Activated B cell treated with CpG ODN at 0.5 μM for 24 hours (primary cell): ENCODE data around the gene TNIP2. TPM values are rescaled to one million over a fixed set of nuclear protein-coding genes. Genes with fewer than 3 reads are reported as not detected.
"Not testable (repeated sequence)": the region's sequence is repeated elsewhere in the genome, so short reads cannot be mapped to it uniquely, and the experiment has no call there.

Experiments used
- ATAC-seq: fragments of 200-7000 bp; cut with Tn5 transposase; one replicate; pipeline ENCODE4 v1.10.0; 2021; ENCODE audit warnings: low read depth, mild to moderate bottlenecking, moderate library complexity
- CTCF ChIA-PET: fragments of 350-600 bp; sonication (Branson Sonifier 250); formaldehyde crosslinking; loops from one replicate; lab custom pipeline; 2021; ENCODE audit warnings: antibody characterized with exemption; lab: Charles Lee
- POLR2A ChIA-PET: fragments of 350-600 bp; sonication (Branson Sonifier 250); formaldehyde crosslinking; loops from one replicate; lab custom pipeline; 2021; ENCODE audit warnings: antibody characterized with exemption; lab: Charles Lee
- DNase-seq: peaks from one replicate; pipeline ENCODE4 v3.0.0; 2022
- H3K27ac Mint-ChIP-seq: one replicate; pipeline ENCODE4 v1.8.0; 2020; ENCODE audit warnings: mixed read lengths
- H3K27me3 Mint-ChIP-seq: one replicate; pipeline ENCODE4 v1.8.0; 2021; ENCODE audit warnings: mixed read lengths
- H3K36me3 Mint-ChIP-seq: one replicate; pipeline ENCODE4 v1.8.0; 2021; ENCODE audit warnings: low read depth, mixed read lengths
- H3K4me1 Mint-ChIP-seq: one replicate; pipeline ENCODE4 v1.8.0; 2021; ENCODE audit warnings: mixed read lengths
- H3K4me3 Mint-ChIP-seq: one replicate; pipeline ENCODE4 v1.8.0; 2020; ENCODE audit warnings: mild to moderate bottlenecking, mixed read lengths
- H3K9me3 Mint-ChIP-seq: one replicate; pipeline ENCODE4 v1.8.0; 2020; ENCODE audit warnings: mixed read lengths
- intact Hi-C: fragments of 100-400 bp; cut with micrococcal nuclease; formaldehyde crosslinking; loops from one replicate; pipeline ENCODE4 v1.15.1; 2024
- total RNA-seq: library from RNA; stranded (reverse); gene quantifications from 2 replicates; pipeline ENCODE4 v1.2.3, GENCODE V29; 2022
- TF ChIP-seq, protein P1 (sequence below): fragments of 200-600 bp; IDR thresholded peaks from one replicate; pipeline ENCODE4 v1.8.0; 2022; ENCODE audit warnings: antibody characterized with exemption, mild to moderate bottlenecking

Gene TNIP2
- total RNA-seq, 1 donor from 2014 or later = 83.2 TPM

- Mint-ChIP-seq H3K9me3 (no peaks in the 10 kb centered on the region), H3K36me3 (no peaks in the 10 kb centered on the region), H3K4me1 (peaks cover 21% of the 10 kb centered on the region), H3K27ac (no peak overlapping the region), H3K4me3 (no peak overlapping the region), H3K27me3 (no peaks in the 10 kb centered on the region)
- POLR2A ChIA-PET = no interaction called here
- CTCF ChIA-PET = no interaction called here
- no peak for ATAC-seq
- no peak for DNase-seq
- TF ChIP-seq, protein P1, sequence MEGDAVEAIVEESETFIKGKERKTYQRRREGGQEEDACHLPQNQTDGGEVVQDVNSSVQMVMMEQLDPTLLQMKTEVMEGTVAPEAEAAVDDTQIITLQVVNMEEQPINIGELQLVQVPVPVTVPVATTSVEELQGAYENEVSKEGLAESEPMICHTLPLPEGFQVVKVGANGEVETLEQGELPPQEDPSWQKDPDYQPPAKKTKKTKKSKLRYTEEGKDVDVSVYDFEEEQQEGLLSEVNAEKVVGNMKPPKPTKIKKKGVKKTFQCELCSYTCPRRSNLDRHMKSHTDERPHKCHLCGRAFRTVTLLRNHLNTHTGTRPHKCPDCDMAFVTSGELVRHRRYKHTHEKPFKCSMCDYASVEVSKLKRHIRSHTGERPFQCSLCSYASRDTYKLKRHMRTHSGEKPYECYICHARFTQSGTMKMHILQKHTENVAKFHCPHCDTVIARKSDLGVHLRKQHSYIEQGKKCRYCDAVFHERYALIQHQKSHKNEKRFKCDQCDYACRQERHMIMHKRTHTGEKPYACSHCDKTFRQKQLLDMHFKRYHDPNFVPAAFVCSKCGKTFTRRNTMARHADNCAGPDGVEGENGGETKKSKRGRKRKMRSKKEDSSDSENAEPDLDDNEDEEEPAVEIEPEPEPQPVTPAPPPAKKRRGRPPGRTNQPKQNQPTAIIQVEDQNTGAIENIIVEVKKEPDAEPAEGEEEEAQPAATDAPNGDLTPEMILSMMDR = no peak
- intact Hi-C loops = no loop called here
Measured at GRCh38 chr4:2768124-2768523, 12.0 kb upstream of the TNIP2 start.

DNA sequence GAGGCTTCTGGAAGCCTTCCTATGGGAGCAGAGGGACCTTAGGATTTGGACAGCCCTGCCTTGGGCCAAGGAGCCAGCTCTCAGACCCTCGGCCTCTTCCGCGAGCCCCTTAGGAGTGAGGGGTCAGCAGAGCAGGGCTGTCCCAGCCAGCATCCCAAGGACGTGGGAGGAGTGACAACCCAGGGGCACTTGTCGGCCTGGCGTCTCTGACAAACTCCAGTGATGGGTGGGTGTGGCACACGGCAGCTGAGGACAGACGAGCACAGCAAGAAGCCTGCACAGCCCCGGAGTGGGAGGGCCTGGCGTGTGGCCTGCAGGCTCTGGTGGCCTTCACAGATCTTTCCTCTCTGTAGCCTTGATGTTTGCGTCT lies 11.6 kb upstream of the TNIP2 start:
- TF ChIP-seq, protein P1 = no peak
- Mint-ChIP-seq H3K27ac (no peak overlapping the region), H3K36me3 (no peaks in the 10 kb centered on the region), H3K27me3 (no peaks in the 10 kb centered on the region), H3K4me1 (peaks cover 21% of the 10 kb centered on the region), H3K9me3 (no peaks in the 10 kb centered on the region), H3K4me3 (no peak overlapping the region)
- ChIA-PET CTCF (interaction anchor here (1.1 kb wide), 1 partner anchor 13 kb away, joined by 3 read pairs; no protein-coding TSS in a partner anchor), POLR2A (no interaction called here)
- ATAC-seq (no peak), DNase-seq (no peak)
- intact Hi-C loops = no loop called here

DNA sequence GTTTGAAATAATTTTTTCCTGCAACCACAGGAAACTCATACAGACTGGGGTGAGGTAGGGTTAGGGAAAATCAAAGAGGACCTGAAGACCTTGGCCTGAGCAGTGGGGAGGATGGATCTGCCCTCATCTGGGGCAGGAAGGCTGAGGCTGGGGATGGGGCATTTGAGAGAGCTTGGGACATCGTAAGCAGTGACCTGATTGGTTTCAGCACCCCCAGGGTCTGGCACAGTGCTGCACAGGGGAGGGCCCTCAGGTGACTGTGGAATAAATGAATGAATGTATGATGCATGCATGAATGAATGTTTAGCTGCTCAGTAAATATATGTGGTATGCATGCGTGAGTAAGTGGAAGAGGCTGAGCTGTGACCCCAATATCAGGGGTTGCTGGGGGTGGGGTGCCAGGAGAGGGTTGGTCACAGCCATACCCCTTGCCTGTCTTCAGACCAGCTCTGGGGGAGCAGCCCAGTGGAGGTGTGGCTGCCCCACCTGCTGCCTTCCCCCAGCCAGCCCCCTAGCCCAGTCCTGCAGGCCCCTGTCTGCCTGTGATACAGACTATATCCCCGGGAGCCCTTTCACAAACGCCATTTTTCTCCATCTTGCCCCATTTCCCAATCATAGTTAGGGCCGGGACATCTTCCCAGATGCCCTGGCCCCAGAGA lies 11.0 kb upstream of the TNIP2 start:
- TF ChIP-seq, protein P1 = no peak
- ChIA-PET CTCF (interaction anchor here (1.1 kb wide), 1 partner anchor 14 kb away, joined by 3 read pairs; no protein-coding TSS in a partner anchor), POLR2A (interaction anchor here (1.5 kb wide), 1 partner anchor 20 kb away, joined by 4 read pairs; no protein-coding TSS in a partner anchor)
- no peaks in the 10 kb centered on the region for H3K36me3 Mint-ChIP-seq
- no peaks in the 10 kb centered on the region for H3K27me3 Mint-ChIP-seq
- peaks cover 23% of the 10 kb centered on the region for H3K4me1 Mint-ChIP-seq
- no peak overlapping the region for H3K27ac Mint-ChIP-seq
- no peak for ATAC-seq
- H3K9me3 Mint-ChIP-seq = no peaks in the 10 kb centered on the region
- H3K4me3 Mint-ChIP-seq = no peak overlapping the region
- DNase-seq = no peak
- intact Hi-C loops = no loop called here

DNA sequence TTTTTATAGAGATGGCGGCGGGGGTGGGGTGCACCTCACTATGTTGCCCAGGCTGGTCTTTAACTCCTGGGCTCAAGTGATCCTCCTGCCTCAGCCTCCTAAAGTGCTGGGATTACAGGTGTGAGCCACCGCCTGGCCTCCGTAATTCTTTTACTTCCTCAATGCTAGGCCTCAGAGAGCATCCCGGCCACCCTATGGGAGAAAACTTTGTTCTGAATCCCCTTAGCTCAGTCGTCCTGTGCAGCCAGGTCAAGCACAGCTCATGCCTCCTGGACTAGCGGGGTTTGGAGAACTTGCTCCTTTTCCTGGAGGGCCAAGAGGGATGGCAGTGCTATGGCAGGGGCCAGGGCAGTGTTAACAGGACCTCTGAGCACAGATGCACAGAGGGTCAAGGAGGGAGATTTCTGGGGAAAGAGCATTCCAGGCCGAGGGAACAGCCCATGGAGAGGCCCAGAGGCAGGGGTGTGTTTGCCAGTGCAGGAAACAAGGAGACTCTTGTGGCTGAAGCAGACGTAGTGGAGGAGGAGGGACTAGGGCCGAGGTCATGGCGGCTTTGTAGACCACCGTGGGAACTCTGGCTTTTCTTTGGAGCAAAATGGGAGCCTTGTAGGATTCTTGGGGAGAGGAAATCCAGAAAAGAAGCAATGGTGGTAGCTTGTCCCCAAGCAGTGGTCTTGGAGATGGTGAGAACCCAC lies 9.8 kb upstream of the TNIP2 start:
- Mint-ChIP-seq H3K4me3 (no peak overlapping the region), H3K27ac (peak overlapping the region; percentile 19), H3K27me3 (no peaks in the 10 kb centered on the region), H3K9me3 (no peaks in the 10 kb centered on the region), H3K36me3 (no peaks in the 10 kb centered on the region), H3K4me1 (peaks cover 18% of the 10 kb centered on the region)
- ATAC-seq (no peak), DNase-seq (no peak)
- POLR2A ChIA-PET = interaction anchor here (1.0 to 3.6 kb wide), 4 partner anchors 19 to 86 kb away, joined by 3 to 17 read pairs (median 4); no protein-coding TSS in a partner anchor
- TF ChIP-seq, protein P1 = no peak
- intact Hi-C loops = loop anchor here (2.0 kb wide), 2 partner anchors 21 to 271 kb away; no protein-coding TSS in a partner anchor
- CTCF ChIA-PET = interaction anchor here (0.6 to 1.0 kb wide), 2 partner anchors 13 to 127 kb away, joined by 3 to 6 read pairs; no protein-coding TSS in a partner anchor

GRCh38 chr4:2763511-2763967 lies 7.4 kb upstream of the TNIP2 start:
- no peaks in the 10 kb centered on the region for H3K27me3 Mint-ChIP-seq
- H3K4me3 Mint-ChIP-seq = peak overlapping the region; percentile 84
- TF ChIP-seq, protein P1 = no peak
- ChIA-PET POLR2A (interaction anchor here (0.7 to 3.6 kb wide), 11 partner anchors 18 to 199 kb away, joined by 3 to 17 read pairs (median 4); partner anchors contain the start of genes GRK4, NOP14 and SH3BP2), CTCF (interaction anchor here (0.6 to 2.0 kb wide), 14 partner anchors 17 to 199 kb away, joined by 3 to 8 read pairs (median 3); no protein-coding TSS in a partner anchor)
- ATAC-seq (no peak), DNase-seq (no peak)
- peaks cover 16% of the 10 kb centered on the region for H3K4me1 Mint-ChIP-seq
- intact Hi-C loops = loop anchor here (5.0 kb wide), 2 partner anchors 166 to 199 kb away; partner anchors contain the start of genes GRK4 and NOP14
- no peak overlapping the region for H3K27ac Mint-ChIP-seq
- no peaks in the 10 kb centered on the region for H3K36me3 Mint-ChIP-seq
- H3K9me3 Mint-ChIP-seq = no peaks in the 10 kb centered on the region

- ChIA-PET POLR2A (interaction anchor here (0.6 to 1.9 kb wide), 11 partner anchors 12 to 201 kb away, joined by 3 to 13 read pairs (median 4); partner anchors contain the start of genes GRK4, NOP14 and SH3BP2), CTCF (interaction anchor here (0.6 to 2.0 kb wide), 9 partner anchors 16 to 199 kb away, joined by 3 to 8 read pairs (median 3); no protein-coding TSS in a partner anchor)
- intact Hi-C loops = loop anchor here (5.0 kb wide), 2 partner anchors 165 to 200 kb away; partner anchors contain the start of genes GRK4 and NOP14
- H3K4me1 Mint-ChIP-seq = peaks cover 16% of the 10 kb centered on the region
- not testable (repeated sequence) for H3K9me3 Mint-ChIP-seq, H3K36me3 Mint-ChIP-seq, DNase-seq, ATAC-seq, H3K4me3 Mint-ChIP-seq, H3K27ac Mint-ChIP-seq, H3K27me3 Mint-ChIP-seq
Measured at GRCh38 chr4:2762486-2763370, 6.6 kb upstream of the TNIP2 start.
